A673 (cell line): ENCODE measurements around the gene MAP3K21. TPM values are rescaled to one million over a fixed set of nuclear protein-coding genes. Genes with fewer than 3 reads are reported as not detected.

Source experiments
- BruUV-seq: library from RNA; stranded (reverse); fragments of 400-500 nt; replicated peaks from 2 replicates; lab custom pipeline; 2021; lab: Mats Ljungman, UMichigan
- CTCF ChIA-PET: fragments of 300-600 bp; sonication (Branson Sonifier 250); formaldehyde crosslinking; loops from one replicate; lab custom pipeline; 2022; ENCODE audit warnings: antibody characterized with exemption; lab: Charles Lee
- POLR2A ChIA-PET: fragments of 300-600 bp; sonication (Branson Sonifier 250); formaldehyde crosslinking; loops from one replicate; lab custom pipeline; 2022; ENCODE audit warnings: antibody characterized with exemption; ENCODE audit not compliant: low non-redundant PET; lab: Charles Lee
- DNase-seq: peaks from one replicate; pipeline ENCODE4 v3.0.0-alpha.2; 2015; ENCODE audit warnings: low spot score
- H3K27ac ChIP-seq: fragments of 200-600 bp; sonication (generic); 2 replicates; pipeline ENCODE4 v1.5.1; 2016; ENCODE audit warnings: mixed run types, low read depth, mild to moderate bottlenecking, mixed read lengths, antibody characterized with exemption, low read length; ENCODE audit not compliant: poor library complexity, severe bottlenecking
- H3K27me3 ChIP-seq: fragments of 200-600 bp; sonication (generic); replicated peaks from 2 replicates; pipeline ENCODE4 v1.6.1; 2017; ENCODE audit warnings: mixed run types, low read depth, mild to moderate bottlenecking, mixed read lengths, antibody characterized with exemption, low read length; ENCODE audit not compliant: insufficient read depth, poor library complexity
- H3K36me3 ChIP-seq: fragments of 200-600 bp; sonication (generic); 2 replicates; pipeline ENCODE4 v1.6.1; 2016; ENCODE audit warnings: mixed run types, mild to moderate bottlenecking, mixed read lengths, antibody characterized with exemption, low read length; ENCODE audit not compliant: insufficient read depth, poor library complexity, severe bottlenecking
- H3K4me1 ChIP-seq: fragments of 200-600 bp; sonication (generic); 2 replicates; pipeline ENCODE4 v1.6.1; 2017; ENCODE audit warnings: mixed run types, mild to moderate bottlenecking, mixed read lengths, antibody characterized with exemption, low read length; ENCODE audit not compliant: insufficient read depth, poor library complexity, severe bottlenecking
- H3K4me3 ChIP-seq: fragments of 200-600 bp; sonication (generic); 2 replicates; pipeline ENCODE4 v1.5.1; 2016; ENCODE audit warnings: low read depth, mixed run types, mild to moderate bottlenecking, mixed read lengths, low read length; ENCODE audit not compliant: poor library complexity, severe bottlenecking
- H3K9me3 ChIP-seq: fragments of 200-600 bp; sonication (generic); 2 replicates; pipeline ENCODE4 v1.6.1; 2016; ENCODE audit warnings: mixed run types, low read depth, mild to moderate bottlenecking, mixed read lengths, antibody characterized with exemption, low read length; ENCODE audit not compliant: poor library complexity, severe bottlenecking
- CTCF ChIP-seq: fragments of 300-800, 200-600 bp; sonication (generic); conservative IDR thresholded peaks from 2 replicates; pipeline ENCODE4 v1.5.1; 2017; ENCODE audit warnings: low read depth, mild to moderate bottlenecking, antibody characterized with exemption, low read length, moderate library complexity, mixed read lengths
- EZH2 ChIP-seq: fragments of 200-600 bp; sonication (generic); IDR thresholded peaks from 2 replicates; pipeline ENCODE4 v1.6.1; 2017; ENCODE audit warnings: borderline replicate concordance, low read depth, mild to moderate bottlenecking, mixed read lengths, antibody characterized with exemption, low read length; ENCODE audit not compliant: poor library complexity, severe bottlenecking
- intact Hi-C: fragments of 100-400 bp; cut with micrococcal nuclease; formaldehyde crosslinking; loops from one replicate; pipeline ENCODE4 v1.10.0; 2022; ENCODE audit not compliant: unreplicated experiment
- total RNA-seq: library from RNA; stranded (reverse); gene quantifications from 2 replicates; pipeline ENCODE4 v1.2.3, GENCODE V29; 2021

Gene MAP3K21
- total RNA-seq, 1 experiment from 2014 or later: 0.88 TPM

- no peak overlapping the region for H3K4me3 ChIP-seq
- CTCF ChIA-PET: no interaction called here
These were observed 40.7 kb downstream of the MAP3K21 start for GRCh38 chr1:233368106-233368788.

GRCh38 chr1:233368789-233369130 is 41.2 kb downstream of the MAP3K21 start:
- peaks cover 6% of the 10 kb centered on the region for H3K4me1 ChIP-seq
- no peaks in the 10 kb centered on the region for H3K9me3 ChIP-seq
- intact Hi-C loops: loop anchor here (10.0 kb wide), 2 partner anchors 426 to 696 kb away; no protein-coding TSS in a partner anchor
- BruUV-seq: no TSS peak
- POLR2A ChIA-PET: no interaction called here
- no peak for DNase-seq
- no peaks in the 10 kb centered on the region for H3K27me3 ChIP-seq
- no peak overlapping the region for H3K4me3 ChIP-seq
- no peaks in the 10 kb centered on the region for H3K36me3 ChIP-seq
- no peak for TF ChIP-seq CTCF
- no peak for TF ChIP-seq EZH2
- no peak overlapping the region for H3K27ac ChIP-seq
- CTCF ChIA-PET: no interaction called here

More at GRCh38 chr1:233368106-233368788, 40.7 kb downstream of the MAP3K21 start:
- H3K27ac ChIP-seq: no peak overlapping the region
- BruUV-seq: no TSS peak
- no peaks in the 10 kb centered on the region for H3K27me3 ChIP-seq
- no peaks in the 10 kb centered on the region for H3K36me3 ChIP-seq
- POLR2A ChIA-PET: no interaction called here
- DNase-seq: no peak
- H3K9me3 ChIP-seq: no peaks in the 10 kb centered on the region
- TF ChIP-seq CTCF (no peak), EZH2 (no peak)
- peaks cover 5% of the 10 kb centered on the region for H3K4me1 ChIP-seq
- intact Hi-C loops: loop anchor here (10.0 kb wide), 2 partner anchors 427 to 697 kb away; no protein-coding TSS in a partner anchor

GRCh38 chr1:233372218-233373120 is 44.9 kb downstream of the MAP3K21 start:
- Histone ChIP-seq H3K4me1 (peaks cover 13% of the 10 kb centered on the region), H3K4me3 (no peak overlapping the region), H3K27ac (no peak overlapping the region), H3K36me3 (no peaks in the 10 kb centered on the region), H3K27me3 (no peaks in the 10 kb centered on the region), H3K9me3 (no peaks in the 10 kb centered on the region)
- POLR2A ChIA-PET: no interaction called here
- DNase-seq: peak; percentile 9
- TF ChIP-seq CTCF: no peak
- no peak for TF ChIP-seq EZH2
- CTCF ChIA-PET: interaction anchor here (0.7 kb wide), 1 partner anchor 21 kb away, joined by 3 read pairs; no protein-coding TSS in a partner anchor
- intact Hi-C loops: no loop called here
- BruUV-seq: no TSS peak
